ENCODE measurements around the gene RNF157.

Gene RNF157

DNA sequence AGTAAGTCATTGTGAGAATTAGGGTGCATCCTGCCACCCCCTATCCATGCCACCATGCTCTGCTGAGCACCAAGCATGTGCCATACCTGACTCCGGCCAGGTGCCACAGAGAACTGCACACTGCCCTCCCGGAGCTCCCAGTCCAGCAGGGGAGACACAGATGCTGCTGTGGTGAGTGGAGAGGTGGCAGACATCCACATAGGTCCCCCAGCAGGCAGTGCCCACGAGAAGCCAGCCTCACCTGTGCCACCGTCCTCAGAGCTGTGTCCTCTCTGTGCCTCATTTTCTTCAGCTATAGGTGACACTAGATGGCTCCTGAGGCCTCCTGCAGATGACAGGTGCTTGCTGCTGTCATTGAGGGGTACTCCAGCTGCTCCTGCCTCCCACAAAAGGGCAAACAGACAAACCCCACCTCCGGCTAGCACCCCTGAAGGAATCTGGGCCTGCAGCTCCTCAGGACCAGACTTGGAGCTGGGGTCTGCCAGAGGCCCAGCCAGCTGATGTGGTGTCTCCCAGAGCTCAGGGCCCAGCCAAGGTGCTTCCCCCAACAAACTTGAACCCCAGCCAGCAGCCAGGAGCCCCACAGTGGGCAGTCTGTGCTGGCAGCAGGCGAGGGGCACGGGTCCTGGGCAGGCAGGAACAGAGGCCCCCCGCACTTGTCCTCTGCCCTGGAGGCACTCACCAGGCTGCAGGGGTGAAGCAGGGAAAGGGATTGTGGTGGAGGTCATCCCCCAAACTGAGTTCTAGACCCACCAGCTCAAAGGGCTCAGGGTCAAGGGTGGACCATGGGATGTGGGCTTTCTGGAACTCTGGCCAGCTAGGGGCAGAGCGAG, 116.3 kb downstream of the RNF157 start:
- no peak for DNase-seq (ENCODE audit: low read depth in 3 of 3)

DNA sequence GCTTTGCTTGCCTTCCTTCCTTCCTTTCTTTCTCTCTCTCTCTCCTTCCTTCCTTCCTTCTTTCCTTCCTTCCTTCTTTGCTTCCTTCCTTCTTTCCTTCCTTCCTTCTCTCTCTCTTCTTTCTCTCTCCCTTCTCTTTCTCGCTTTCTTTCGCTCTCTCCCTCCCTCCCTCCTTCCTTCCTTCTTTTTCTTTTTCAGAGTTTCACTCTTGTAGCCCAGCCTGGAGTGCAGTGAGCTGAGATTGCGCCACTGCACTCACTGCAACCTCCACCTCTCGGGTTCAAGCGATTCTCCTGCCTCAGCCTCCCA, 117.1 kb downstream of the RNF157 start:
- DNase-seq (ENCODE audit: low read depth in 3 of 3), result no peak

DNA sequence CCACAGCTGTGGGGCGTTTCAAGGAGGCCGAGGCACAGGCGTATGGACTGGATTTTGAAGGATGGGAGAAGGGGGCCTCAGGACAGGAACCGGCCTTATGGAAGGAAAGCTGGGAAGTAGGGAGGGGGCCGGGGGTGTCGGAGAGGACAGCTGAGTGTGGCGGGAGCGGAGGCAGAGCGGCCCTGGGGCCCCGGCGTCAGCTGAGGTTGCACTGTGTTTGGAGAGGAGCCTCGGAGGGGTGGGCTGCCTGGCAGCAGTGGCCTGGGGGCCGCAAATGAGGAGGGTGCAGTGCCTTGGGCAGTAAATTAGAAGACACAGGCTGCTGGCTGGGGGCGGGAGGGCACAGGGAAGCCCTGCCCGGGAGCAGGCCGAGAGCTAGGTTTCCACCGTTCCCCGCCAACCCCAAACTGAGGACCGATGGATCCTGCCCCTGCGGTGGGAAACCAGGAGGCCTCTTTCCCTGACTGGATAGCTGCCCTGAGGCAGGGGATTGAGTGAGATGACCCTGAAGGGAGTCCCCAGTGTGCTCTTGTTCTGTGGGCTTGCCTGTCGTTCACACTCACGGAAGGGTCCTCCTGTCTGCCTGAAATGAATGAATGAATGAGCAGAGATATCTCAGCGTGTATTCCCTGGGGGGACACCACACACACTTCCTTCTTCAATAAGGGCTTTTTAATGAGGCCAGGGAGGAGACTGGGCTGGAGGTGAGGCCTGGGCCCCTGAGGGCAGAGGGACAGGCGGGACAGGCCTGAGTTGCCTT, 117.7 kb downstream of the RNF157 start:
- DNase-seq (ENCODE audit: low read depth in 3 of 3), result no peak

DNA sequence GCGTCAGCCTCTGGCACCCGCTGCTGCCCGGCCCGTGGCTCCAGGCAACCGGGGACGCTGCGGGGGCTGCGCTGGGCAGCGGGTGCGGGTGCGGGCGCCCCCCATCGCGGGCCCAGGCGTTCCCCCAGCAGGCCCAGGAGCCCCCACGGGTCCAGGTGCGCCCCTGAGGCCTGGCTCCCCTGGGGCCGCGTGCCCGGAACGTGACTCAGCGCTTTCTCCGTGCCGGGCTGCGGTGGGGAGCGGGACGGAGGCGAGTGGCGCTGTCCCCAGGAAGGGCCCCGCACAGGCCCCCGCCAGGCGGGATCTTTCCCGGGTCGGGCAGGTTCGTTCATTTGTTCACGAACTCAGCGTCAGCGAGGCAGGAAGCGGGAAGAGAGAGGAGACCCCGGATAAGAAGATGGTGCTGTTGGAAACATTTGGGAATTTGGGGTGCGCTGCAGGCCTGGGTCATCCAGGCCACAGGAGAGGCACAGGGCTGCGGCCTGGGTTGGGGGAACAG, 118.3 kb downstream of the RNF157 start:
- DNase-seq (ENCODE audit: low read depth in 3 of 3), result no peak

DNA sequence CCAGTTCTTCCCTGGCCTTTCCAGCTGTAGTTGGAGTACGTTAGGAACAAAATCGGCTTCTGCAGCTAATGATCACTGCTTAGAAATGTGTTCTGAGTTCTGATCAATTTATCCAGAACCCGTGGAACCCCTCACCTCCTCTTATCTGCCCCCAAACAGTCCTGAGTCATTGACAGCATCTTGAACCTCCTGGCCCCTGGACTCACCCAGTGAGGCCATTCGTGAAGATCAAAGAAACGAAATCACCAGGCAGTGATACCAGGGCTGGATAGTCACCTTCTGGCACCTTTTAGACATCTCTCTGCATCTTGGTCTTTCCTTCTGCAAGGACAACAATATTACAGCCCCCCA, 119.7 kb downstream of the RNF157 start:
- DNase-seq (ENCODE audit: low read depth in 3 of 3), result no peak

DNA sequence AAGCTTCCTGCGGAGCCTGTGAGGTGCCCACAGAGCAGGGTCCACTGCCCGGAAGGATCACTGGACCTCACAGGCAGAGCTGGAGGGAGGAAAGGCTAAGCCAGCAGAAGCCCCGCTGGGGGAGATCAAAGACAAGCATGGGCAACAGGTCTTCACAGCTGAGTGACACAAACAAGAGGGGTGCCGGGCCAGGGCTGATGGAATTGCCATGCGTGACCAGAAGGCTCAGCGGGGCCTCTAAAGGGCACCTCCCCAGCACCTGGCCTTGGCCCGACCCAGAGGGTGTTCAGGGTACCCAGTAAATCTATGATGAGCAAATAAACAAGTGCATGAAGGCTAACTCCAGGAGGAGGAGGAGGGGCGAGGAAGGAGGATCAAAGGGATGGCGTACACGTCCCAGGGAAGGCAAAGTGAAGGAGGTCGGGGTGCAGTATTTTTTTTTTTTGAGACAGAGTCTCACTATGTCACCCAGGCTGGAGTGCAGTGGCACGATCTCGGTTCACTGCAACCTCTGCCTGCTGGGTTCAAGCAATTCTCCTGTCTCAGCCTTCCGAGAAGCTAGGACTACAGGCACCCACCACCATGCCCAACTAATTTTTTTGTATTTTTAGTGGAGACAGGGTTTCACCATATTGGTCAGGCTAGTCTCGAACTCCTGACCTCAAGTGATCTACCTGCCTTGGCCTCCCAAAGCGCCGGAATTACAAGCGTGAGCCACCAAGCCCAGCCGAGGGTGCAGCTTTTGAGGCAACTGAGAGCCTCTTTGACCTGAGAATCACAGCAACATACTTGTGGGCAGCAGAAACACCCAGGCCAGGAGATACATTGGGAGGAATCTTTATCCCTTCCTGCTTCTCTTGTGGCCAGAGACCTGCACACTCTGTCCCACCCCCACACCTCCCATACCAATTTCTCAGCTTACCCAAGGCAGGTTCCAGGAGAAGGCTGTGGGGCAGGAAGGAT, 120.6 kb downstream of the RNF157 start:
- no peak for DNase-seq (ENCODE audit: low read depth in 3 of 3)

DNA sequence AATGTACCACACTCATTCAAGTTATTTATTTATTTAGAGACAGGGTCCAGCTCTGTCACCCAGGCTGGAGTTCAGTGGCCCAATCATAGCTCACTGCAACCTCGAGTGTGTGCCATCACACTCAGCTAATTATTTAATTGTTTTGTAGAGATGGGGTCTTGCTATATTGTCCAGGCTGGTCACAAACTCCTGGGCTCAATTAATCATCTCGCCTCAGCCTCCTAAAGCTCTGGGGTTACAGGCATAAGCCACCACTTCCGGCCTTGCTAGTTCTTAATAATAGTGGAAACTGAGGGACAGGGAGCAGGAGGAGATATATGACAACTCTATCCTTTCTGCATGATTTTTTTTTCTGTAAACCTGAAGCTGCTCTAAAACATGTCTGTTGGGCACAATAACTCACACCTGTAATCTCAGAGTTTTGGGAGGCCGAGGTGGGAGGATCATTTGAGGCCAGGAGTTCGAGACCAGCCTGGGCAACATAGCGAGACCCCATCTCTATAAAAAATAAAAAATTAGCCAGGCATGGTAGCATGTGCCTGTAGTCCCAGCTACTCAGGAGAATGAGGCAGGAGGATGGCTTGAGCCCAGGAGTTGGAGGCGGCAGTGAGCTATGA, 125.0 kb downstream of the RNF157 start:
- DNase-seq (ENCODE audit: low read depth in 3 of 3), result no peak

DNA sequence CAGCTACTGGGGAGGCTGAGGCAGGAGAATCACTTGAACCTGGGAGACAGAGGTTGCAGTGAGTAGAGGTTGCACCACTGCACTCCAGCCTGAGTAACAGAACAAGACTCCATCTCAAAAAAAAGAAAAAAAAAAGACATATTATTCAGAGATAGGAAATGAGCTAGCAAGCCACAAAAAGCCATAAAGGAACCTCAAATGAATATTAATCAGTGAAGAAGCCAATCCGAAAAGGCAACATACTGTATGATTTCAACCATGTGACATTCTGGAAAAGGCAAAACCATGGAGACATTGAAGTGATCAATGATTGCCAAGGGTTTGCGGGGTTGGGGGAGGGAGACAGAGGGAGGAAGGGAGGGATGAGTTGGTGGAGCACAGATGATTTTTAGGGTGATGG, 128.3 kb downstream of the RNF157 start:
- DNase-seq (ENCODE audit: low read depth in 3 of 3), result no peak

DNA sequence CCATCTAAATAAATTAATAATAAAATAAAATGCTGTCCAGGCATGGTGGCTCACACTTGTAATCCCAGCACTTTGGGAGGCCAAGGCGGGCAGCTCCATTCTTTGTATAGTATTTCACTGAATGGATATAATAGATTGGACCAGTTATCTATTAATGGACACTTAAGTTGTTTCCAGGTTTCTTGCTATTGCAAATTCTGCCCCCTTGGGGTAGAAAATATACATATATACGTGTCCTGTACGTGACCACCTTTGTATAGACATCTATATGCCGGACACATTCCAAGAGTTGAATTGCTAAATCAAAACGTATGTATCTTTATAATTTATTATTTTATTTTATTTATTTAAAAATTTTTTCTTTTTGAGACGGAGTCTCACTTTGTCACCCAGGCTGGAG, 132.8 kb downstream of the RNF157 start:
- no peak for DNase-seq (ENCODE audit: low read depth in 3 of 3)

DNA sequence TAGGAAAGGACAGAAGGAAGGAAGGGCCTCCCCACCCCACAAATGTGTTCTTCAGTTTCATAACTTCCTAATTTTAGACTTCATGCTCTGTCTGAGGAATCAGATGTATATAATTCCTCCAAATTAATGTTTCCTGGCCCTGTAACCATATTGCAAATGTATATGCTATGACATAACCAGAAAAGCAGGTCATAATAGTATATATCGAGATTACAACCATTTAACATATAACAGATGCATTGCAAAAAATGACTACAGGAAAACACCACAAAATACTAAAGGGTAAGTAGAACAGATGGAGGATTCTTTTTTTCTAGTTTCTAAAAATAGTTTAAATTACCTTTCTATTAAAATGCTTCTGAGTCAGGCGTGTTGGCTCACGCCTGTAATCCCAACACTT, 133.6 kb downstream of the RNF157 start:
- DNase-seq (ENCODE audit: low read depth in 3 of 3), result no peak

DNA sequence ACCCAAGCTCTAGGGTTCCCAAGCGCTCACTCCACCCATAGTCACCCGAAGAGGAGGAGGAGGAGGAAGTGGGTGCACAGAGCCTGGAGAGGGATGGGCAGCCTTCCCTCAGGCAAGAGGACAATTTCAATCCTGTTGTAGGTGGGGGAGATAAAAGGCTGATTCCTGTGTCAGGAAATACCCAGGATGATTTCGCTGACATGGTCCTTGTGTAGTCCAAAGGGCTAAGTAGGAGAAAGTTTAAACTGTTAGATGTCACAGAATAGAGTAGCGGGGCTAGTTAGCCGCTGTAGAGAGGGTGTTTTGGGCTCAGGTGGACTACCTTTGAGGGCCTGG, 135.4 kb downstream of the RNF157 start:
- no peak for DNase-seq (ENCODE audit: low read depth in 3 of 3)

DNA sequence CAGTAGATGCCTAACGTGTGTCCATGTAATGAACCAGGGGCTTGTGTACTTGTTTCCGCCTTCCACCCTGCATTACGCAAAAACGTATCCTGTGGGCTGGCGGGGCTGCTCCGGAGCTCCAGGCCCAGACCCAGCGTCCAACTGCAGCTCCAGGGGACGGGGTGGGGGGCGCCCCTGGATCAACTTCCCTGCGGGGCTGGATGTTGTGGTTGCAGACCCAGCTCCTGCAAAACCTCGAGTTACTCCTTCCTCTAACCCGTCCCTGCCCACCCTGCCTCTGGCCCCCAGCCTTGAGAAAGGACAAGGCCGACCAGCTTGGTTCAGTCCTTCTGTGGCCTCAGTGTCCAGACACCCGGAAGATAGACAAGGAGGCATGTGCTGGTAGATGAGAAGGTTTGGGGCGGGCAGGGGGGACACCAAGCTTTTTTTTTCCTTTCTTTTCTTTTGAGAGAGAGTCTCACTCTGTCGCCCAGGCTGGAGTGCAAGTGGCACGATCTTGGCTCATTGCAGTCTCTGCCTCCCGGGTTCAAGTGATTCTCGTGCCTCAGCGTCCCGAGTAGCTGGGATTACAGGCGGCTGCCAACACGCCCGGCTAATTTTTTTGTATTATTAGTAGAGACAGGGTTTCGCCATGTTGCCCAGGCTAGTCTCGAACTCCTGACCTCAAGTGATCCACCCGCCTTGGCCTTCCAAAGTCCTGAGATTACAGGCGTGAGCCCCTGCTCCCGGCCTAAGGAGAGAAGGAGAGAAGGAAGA, 136.0 kb downstream of the RNF157 start:
- no peak for DNase-seq (ENCODE audit: low read depth in 3 of 3)

DNA sequence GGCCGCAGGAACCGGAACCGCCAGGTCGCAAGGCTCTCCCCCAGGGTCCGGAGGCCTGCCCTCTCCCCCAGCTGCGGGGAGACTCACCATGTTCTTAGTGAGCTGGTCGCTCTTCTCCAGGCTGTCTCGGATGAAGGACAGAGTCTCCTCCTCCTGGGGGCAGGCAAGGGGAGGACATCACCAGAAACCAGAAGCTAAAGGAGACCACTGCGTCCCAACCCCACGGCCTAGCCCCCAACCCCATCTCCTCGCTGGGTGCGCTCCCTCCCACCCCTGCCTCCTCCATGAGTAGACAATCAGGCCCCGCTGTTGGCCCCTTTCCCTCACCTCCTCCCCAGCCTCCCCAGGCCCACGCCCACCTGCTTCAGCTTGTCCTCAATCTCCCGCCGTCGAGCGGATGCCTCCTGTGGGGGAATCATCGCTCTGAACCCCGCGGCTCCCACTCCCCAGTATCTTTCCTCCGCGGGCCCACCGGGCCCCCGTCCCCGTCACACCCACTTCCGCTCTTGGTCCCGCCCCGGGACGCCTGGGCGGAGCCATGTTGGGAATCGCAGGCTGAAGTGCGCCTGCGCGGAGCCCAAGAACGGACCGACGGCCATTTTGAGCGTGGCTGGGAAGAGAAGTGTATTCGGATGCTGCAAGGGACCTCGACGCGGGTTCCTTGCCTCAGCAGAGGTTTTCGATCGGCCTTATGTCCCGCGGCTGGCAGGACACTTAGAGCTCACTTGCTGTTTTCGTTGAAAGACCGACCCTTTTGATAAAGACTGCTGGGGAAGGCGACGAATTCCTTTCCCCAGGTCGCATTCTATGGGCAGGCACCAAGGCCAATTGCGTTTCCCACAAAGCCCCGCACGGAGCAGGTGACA, 136.8 kb downstream of the RNF157 start, which contains the start of gene EXOC7:
EXOC7 (minus strand) TSS at position 514 of the 866 bp plus-strand sequence; CDS start at position 419, 95 bp downstream.
- DNase-seq (ENCODE audit: low read depth in 3 of 3), result peak; percentile 85 to 91 (median 88)

DNA sequence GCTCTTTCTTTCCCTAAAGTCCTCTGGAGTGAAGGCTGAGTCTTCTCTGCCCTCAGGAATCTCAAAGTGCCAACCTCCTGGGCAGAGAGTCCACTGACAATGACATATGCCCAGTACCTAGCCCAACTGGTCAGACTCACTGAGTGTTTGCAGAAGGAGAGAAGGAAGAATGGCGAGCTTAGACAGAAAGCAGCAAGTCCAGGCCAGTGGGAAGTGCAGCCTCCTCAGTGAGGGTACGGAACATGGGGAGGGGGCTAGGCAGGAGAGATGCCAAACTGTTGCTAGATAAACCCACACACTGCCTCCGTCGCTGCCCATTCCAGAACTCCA, 137.4 kb downstream of the RNF157 start:
- no peak for DNase-seq (ENCODE audit: low read depth in 3 of 3)

DNA sequence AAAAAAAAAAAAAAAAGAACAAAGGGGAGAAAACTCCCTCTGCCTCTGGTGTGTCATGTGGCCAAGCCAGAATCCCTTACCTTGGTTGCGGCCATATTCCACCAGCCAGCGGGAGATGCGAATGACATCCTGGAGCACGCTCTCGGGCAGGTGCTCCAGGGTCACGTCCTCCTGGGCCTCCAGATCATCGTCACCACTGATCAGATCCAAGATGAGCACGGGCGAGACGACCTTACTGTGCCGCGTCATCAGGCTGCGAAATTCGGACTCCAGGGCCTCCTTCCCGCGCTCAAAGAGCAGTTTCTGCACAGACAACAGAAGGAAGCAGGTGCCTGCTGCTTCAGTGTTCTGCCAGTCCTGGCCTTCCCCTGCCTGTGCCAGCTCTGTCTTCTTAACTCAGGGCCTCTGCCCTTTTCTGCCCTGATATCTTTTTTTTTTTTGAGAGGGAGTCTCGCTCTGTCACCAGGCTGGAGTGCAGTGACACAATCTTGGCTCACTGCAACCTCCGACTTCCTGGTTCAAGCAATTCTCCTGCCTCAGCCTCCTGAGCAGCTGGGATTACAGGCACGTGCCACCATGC, 142.5 kb downstream of the RNF157 start:
- DNase-seq (ENCODE audit: low read depth in 3 of 3), result no peak

DNA sequence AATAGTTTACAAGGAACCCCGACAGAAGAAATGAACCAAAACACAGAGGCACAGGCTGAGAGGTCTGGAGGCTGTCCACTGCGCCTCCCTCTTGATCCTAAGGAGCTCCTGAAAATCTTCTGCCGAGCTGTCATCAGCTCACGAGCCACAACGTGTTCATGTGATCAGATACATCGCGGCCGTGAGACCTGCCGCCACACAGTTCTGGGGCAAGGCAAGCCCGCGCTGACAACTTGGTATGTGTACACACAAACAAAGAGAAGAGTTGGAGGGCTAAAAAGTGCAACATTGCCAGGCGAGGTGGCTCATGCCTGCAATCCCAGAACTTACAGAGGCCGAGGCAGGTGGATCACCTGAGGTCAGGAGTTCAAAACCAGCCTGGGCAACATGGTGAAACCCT, 144.3 kb downstream of the RNF157 start:
- no peak for DNase-seq (ENCODE audit: low read depth in 3 of 3)

DNA sequence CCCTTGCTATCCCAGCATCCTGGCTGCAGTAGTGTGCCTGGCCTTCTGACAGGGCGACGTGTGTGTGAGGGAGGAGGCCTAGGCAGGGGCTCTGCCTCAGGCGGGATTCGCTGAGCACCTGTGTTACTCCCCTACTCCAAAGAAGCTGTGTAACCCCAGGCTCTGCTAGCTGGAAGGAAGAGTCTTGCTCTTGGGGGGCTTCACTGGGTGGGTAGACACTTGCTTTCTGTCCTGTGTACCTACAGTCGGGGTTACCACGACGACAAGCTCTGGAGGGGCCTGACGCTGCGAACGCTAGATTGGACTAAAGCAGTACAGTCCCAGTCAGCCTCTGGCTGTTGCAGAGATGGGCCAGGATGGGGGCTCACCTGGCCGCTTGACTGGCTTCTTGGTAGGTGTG, 146.2 kb downstream of the RNF157 start:
- DNase-seq (ENCODE audit: low read depth in 3 of 3), result no peak

DNA sequence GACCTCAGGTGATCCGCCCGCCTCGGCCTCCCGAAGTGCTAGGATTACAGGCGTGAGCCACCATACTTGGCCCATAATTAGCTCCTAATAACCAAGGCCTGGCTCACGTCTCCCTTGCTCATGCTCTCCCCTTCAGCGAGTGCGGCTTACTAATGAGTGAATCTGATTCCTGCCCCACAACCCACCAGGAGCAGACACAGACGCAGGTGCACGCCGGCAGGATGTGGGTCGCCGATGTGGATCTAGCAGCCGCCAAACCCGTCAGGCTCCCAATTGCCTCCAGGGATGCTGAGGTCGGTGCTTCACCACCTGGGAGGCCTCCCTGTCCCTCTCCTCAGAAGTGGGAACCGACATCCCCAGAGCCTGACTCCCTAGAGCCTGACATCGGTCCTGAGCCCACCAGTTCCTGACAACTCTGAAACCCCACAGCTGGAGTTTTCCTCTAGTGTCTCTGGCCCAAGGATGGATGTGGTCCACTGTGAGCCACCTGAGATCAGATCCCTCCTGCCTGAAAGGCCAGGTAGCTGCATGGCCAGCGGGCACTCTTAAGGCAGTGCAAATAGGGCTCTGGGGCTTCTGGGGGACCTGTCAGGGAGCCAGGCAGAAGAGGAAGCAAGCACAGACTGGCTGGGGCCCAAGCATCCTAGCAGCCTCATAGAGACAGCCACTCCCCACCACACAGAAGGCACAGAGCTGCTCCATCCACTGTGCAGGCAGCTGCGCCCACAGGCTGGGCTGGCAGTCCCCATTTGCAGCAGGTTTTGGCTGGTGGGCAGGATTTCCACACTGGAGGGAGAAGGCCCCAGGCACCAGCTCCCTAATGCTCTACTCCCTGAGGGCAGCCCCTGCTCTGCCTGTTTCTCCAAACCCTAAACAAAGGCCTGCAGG, 147.5 kb downstream of the RNF157 start:
- no peak for DNase-seq (ENCODE audit: low read depth in 3 of 3)
